Colonic mucosa (tissue), 4 donors: Measurements from ENCODE around the gene RRM1. TPM values are rescaled to one million over a fixed set of nuclear protein-coding genes. Genes with fewer than 3 reads are reported as not detected.
"Not testable (repeated sequence)": the region's sequence is repeated elsewhere in the genome, so short reads cannot be mapped to it uniquely, and the experiment has no call there.

Experiments used
- DNase-seq: peaks from one replicate; pipeline ENCODE4 v3.0.0-alpha.2; 2020
- H3K27ac ChIP-seq: fragments of 200-600 bp; one replicate; pipeline ENCODE4 v1.8.0; 2021
- H3K27me3 ChIP-seq: fragments of 200-600 bp; one replicate; pipeline ENCODE4 v1.8.0; 2021
- H3K36me3 ChIP-seq: fragments of 200-600 bp; one replicate; pipeline ENCODE4 v1.8.0; 2021
- H3K4me1 ChIP-seq: fragments of 200-600 bp; one replicate; pipeline ENCODE4 v1.8.0; 2021; ENCODE audit warnings: mild to moderate bottlenecking
- H3K4me3 ChIP-seq: fragments of 200-600 bp; one replicate; pipeline ENCODE4 v1.8.0; 2021
- H3K9ac ChIP-seq, 2 donors: one replicate each; pipeline ENCODE4 v1.7.0; 2013; ENCODE audit warnings: control low read depth in 2 of 2, low read depth in 2 of 2, low read length in 2 of 2
- H3K9me3 ChIP-seq: fragments of 200-600 bp; one replicate; pipeline ENCODE4 v1.8.0; 2021
- CTCF ChIP-seq: fragments of 200-600 bp; IDR thresholded peaks from one replicate; pipeline ENCODE4 v1.8.0; 2022; ENCODE audit warnings: antibody characterized with exemption, mild to moderate bottlenecking
- intact Hi-C: fragments of 100-400 bp; cut with DNase I; formaldehyde crosslinking; loops from one replicate; pipeline ENCODE4 v1.14.1; 2022
- total RNA-seq, 2 donors: library from RNA; stranded (reverse); fragmentation: NEBNext Ultra II Directional in 1 of 2; extraction: Animal tissue kit (Norgen Biotek cat#: 25700) in 1 of 2; gene quantifications; one replicate each; pipeline ENCODE4 v1.2.1, GENCODE V29; 2021
- donor health status: healthy.
- donor health status: DM: no; HTN: no; CAD: no.
- donor health status: DM: no; HTN: no; CAD: no.

The RRM1 gene
- total RNA-seq, 2 donors from 2014 or later, result 50.7 to 108 TPM

- intact Hi-C loops, result no loop called here
- H3K27ac ChIP-seq, result no peak overlapping the region
- peaks cover 3% of the 10 kb centered on the region for H3K36me3 ChIP-seq
- no peak for TF ChIP-seq CTCF
- no peaks in the 10 kb centered on the region for H3K27me3 ChIP-seq
- H3K9me3 ChIP-seq, result no peaks in the 10 kb centered on the region
- H3K9ac ChIP-seq, result no peak overlapping the region
- H3K4me1 ChIP-seq, result no peaks in the 10 kb centered on the region
- no peak overlapping the region for H3K4me3 ChIP-seq
- no peak for DNase-seq
These were observed 45.6 kb downstream of the RRM1 start for GRCh38 chr11:4140067-4140636.

- Histone ChIP-seq H3K4me1 (no peaks in the 10 kb centered on the region), H3K36me3 (no peaks in the 10 kb centered on the region), H3K4me3 (no peak overlapping the region), H3K27ac (no peak overlapping the region), H3K27me3 (no peaks in the 10 kb centered on the region), H3K9ac (no peak overlapping the region), H3K9me3 (no peaks in the 10 kb centered on the region)
- DNase-seq, result no peak
- intact Hi-C loops, result no loop called here
- no peak for TF ChIP-seq CTCF
These were observed 51.6 kb downstream of the RRM1 start for GRCh38 chr11:4146070-4146771.

- Histone ChIP-seq H3K4me3 (no peak overlapping the region), H3K27ac (no peak overlapping the region), H3K9ac (no peak overlapping the region), H3K27me3 (no peaks in the 10 kb centered on the region), H3K4me1 (no peaks in the 10 kb centered on the region), H3K9me3 (no peaks in the 10 kb centered on the region), H3K36me3 (no peaks in the 10 kb centered on the region)
- DNase-seq, result no peak
- TF ChIP-seq CTCF, result no peak
- intact Hi-C loops, result no loop called here
These were observed 52.1 kb downstream of the RRM1 start for GRCh38 chr11:4146772-4147098.

GRCh38 chr11:4154503-4154902 is 59.9 kb downstream of the RRM1 start:
- H3K9ac ChIP-seq, result no peak overlapping the region

GRCh38 chr11:4156571-4156970 is 62.0 kb downstream of the RRM1 start:
- Histone ChIP-seq H3K4me3 (no peak overlapping the region), H3K9me3 (no peaks in the 10 kb centered on the region), H3K9ac (no peak overlapping the region), H3K27me3 (no peaks in the 10 kb centered on the region), H3K27ac (no peak overlapping the region), H3K4me1 (no peaks in the 10 kb centered on the region), H3K36me3 (no peaks in the 10 kb centered on the region)
- DNase-seq, result no peak
- TF ChIP-seq CTCF, result no peak
- intact Hi-C loops, result no loop called here

More at GRCh38 chr11:4154503-4154902, 59.9 kb downstream of the RRM1 start:
- Histone ChIP-seq H3K4me3 (no peak overlapping the region), H3K27ac (no peak overlapping the region), H3K4me1 (no peaks in the 10 kb centered on the region), H3K9me3 (no peaks in the 10 kb centered on the region), H3K36me3 (no peaks in the 10 kb centered on the region), H3K27me3 (no peaks in the 10 kb centered on the region)
- no peak for TF ChIP-seq CTCF
- intact Hi-C loops, result no loop called here
- DNase-seq, result no peak

- H3K4me1 ChIP-seq, H3K9ac ChIP-seq, intact Hi-C loops, H3K4me3 ChIP-seq, H3K9me3 ChIP-seq, H3K27ac ChIP-seq, DNase-seq, H3K36me3 ChIP-seq, H3K27me3 ChIP-seq: not testable (repeated sequence)
These were observed 64.2 kb downstream of the RRM1 start for GRCh38 chr11:4158818-4159217.
